GM19452 (cell line): ENCODE measurements around the gene MYO15B.

Experiments used
- ATAC-seq: cut with Tn5 transposase; IDR thresholded peaks from one replicate; pipeline ENCODE4 v1.9.1; 2021; ENCODE audit not compliant: unreplicated experiment

MYO15B gene

DNA sequence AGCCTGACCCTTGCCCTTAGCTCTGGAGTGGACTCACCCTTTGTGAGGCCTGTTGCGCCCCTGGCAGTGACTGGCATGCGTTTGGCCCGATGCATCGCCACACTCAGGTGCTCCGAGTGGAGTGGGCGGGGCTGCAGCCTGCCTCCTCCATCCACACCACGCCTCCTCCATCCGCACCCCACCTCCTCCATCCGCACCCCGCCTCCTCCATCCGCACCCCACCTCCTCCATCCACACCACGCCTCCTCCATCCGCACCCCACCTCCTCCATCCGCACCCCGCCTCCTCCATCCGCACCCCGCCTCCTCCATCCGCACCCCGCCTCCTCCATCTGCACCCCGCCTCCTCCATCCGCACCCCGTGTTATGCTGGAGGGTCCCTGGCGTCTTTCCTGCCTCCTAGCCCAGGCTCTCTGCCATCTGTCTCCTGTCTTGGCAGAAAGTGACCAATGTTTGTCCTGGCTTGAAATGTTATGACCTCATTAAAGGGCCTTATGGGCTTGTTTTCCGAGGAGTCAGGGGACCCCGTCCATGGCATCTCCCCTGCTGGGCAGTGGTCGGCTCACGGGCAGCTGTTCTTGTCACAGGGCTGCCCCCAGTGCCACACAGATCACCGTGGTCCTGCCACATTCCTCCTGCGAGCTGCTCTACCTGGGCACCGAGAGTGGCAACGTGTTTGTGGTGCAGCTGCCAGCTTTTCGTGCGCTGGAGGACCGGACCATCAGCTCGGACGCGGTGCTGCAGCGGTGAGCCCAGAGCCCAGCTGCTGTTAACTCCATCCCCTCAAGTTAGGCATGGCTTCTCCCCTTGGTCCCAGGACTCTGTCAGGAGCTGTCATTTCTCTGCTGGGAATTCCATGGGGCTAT is 28.7 kb upstream of the MYO15B start:
- ATAC-seq, result no peak

DNA sequence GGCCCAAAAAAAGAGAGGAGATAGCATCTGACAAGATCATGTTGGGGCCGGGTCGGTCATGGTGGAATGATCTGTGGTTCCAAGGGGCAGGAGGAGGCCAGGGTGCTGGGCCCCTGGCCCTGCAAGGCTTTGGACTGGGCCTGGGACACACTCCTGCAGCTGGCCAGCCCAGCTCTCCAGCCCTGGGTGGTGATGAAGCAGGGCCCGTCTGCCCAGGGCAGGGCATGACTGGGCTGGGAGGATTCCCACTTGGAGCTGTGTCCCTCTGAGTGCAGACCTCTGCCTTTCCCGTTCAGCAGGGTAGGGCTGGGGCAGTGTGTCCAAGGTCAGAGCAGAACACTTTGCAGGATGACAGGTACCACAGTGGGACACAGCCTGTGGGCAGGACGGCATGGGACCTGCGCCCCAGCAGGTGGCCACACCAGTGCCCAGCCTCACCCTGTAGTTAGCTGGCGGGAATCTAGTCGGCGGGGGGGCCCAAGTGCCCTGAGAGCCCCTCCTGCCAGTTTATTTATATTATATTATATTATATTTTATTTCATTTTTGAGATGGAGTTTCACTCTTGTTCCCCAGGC is 27.6 kb upstream of the MYO15B start:
- no peak for ATAC-seq

DNA sequence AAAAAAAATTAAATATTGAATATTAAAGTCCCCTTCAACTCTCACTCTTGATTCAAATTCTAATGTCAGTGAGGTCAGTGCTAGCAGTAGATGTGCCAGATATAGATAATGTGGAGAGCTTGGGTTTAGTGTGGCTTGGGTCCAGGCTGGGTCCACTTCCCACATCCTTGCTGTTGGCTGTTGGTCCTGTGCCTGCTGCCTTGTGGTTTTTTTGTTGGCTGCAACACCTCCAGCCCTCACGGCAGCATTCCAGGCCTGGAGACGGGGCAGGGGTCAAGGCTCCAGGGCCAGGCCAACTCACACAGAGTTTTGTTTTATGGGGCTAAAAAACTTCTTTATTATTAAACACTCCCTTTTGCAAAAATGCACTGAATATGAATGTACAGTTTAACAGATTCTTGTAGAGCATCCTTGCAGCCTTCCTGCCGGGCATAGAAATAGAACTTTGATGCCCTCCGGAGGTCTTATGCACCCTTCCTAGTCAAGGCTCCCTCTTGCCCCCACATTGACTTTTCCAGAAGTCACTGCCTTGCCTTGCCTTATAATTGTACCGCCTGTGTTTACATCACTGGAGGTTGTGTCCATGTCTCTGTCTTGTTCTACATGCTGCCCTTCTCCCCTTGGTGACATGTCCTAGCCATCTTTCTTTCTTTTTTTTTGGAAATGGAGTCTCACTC is 25.5 kb upstream of the MYO15B start:
- no peak for ATAC-seq

DNA sequence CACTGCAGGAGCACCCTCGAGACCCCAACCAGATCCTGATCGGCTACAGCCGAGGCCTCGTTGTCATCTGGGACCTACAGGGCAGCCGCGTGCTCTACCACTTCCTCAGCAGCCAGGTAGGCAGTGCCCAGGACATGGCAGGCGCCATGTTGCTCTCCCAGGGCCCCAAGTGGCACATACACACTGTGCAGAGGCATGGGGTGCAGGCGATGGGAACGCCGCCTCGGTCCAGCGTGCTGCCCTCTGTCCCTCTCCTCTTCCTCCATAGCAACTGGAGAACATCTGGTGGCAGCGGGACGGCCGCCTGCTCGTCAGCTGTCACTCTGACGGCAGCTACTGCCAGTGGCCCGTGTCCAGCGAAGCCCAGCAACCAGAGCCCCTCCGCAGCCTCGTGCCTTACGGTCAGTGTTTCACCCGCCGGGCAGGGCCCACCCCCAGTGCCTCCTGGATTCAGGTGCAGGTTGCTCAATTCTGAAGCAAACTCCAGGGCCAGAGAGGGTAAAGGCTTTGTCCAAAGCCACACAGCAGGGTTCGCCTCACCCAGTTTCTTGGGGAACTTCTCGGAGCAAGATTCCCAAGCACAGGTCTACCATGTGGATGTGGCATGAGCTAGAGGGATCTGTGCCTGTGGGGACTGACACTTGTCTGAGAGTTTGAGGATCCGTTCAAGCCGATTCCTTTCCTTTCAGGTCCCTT is 24.4 kb upstream of the MYO15B start:
- ATAC-seq, result no peak

DNA sequence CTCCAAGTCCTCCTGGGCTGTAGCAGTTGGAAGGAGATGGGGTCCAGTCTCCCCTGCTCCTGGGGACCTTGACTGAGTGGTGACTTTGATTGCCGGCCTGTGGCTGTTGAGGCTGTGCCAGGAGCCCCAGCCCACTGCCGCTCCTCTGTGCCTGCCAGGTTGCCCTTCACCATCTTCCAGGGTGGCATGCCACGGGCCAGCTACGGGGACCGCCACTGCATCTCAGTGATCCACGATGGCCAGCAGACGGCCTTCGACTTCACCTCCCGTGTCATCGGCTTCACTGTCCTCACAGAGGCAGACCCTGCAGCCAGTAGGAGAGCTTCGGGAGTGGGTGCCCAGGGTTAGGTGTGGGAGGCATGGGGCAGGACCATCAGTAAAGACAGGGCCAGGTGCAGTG is 23.4 kb upstream of the MYO15B start:
- no peak for ATAC-seq

DNA sequence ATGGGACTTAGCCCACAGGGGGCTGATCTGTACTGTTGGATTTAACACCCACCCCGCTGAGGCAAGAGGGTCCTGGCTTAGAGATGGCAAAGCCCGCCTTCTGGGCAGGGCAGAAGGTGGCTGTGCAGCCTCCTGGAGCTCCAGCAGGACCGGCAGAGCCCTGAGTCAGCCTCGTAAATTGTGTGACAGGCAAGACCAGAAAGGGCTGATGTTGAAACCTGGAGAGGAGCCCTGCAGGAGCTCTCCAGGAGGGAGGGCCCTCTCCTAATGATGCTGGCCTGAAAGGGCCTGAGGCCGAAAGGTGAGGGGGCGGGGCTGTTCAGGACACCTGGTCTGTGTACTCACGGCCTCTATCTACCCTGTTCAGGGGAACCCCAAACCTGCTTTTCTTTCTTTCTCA is 22.5 kb upstream of the MYO15B start:
- no peak for ATAC-seq

DNA sequence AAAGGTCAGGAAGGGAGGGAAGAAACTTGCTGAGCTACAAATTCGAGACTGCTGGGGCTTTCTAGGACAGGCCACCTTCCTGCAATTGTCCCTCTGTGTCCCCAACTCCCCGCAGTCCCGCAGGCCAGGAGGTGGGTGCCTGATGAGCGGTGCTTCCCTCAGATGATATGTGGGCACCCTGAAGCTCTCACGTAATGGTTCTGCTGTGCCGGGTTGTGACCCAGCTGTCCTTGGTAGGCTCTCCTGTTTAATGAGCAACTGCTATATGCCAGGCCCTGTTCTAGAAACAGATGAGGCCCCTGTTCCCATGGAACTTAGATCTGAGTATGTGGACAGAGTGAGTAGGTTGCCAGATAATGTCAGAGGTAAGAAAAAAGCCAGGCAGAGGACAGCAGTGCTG is 22.0 kb upstream of the MYO15B start:
- no peak for ATAC-seq

DNA sequence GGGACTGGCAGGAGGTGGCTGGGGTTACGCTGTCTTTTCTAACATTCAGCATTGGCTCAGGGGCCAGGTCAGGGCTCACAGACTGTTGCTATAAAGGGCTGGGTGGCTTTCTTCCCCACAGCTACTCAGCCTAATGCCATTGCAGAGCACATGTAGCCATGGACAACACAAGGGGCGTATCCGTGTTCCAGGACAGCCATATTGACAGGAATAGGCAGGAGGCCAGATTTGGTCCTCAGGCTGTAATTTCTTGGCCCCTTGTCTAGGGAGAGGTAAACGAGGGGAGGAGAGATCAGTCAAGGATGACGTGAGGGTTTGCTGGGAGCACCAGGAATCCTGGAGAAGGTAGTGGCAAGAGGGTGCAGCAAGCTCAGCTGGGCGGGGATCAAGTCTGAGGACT is 21.2 kb upstream of the MYO15B start:
- no peak for ATAC-seq

DNA sequence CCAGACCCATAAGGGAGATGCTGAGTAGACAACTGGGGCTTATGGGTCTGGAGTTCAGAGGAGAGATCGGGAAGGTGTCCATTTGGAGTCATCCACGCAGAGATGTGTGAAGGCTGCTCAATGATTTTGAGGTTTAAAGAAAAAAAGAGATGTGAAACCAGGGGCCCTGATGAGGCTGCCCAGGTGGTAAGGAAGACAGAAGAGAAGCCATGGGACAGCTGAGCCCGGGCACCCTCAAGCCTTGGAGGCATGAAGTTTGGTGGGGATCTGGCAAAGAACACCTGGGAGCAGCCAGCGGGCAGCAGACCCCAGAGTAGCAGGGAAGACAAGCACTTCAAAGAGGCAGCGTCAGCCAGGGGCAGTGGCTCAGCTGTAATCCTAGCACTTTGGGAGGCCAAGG is 20.8 kb upstream of the MYO15B start:
- ATAC-seq, result no peak

DNA sequence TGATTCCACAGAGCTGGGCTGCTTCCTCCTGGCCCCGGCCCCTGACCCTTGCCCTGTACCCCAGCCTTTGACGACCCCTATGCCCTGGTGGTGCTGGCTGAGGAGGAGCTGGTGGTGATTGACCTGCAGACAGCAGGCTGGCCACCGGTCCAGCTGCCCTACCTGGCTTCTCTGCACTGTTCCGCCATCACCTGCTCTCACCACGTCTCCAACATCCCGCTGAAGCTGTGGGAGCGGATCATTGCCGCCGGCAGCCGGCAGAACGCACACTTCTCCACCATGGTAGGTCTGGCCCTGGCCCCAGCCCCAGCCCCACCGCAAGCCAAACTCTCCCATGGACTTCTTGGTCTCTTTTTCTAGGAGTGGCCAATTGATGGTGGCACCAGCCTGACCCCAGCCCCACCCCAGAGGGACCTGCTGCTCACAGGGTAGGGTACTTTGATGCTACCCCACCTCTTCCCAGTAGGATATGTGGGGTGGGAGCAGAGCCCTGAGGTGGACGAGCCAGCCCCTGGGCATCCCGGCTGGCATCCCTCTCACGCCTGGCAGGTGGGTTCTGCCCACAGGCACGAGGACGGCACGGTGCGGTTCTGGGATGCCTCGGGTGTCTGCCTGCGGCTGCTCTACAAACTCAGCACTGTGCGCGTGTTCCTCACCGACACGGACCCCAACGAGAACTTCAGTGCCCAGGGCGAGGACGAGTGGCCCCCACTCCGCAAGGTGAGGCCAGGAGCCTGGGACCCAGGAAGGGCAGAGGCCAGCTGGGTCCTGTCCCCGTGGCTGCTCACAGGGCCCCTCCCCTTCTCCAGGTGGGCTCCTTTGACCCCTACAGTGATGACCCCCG is 19.0 kb upstream of the MYO15B start:
- no peak for ATAC-seq

DNA sequence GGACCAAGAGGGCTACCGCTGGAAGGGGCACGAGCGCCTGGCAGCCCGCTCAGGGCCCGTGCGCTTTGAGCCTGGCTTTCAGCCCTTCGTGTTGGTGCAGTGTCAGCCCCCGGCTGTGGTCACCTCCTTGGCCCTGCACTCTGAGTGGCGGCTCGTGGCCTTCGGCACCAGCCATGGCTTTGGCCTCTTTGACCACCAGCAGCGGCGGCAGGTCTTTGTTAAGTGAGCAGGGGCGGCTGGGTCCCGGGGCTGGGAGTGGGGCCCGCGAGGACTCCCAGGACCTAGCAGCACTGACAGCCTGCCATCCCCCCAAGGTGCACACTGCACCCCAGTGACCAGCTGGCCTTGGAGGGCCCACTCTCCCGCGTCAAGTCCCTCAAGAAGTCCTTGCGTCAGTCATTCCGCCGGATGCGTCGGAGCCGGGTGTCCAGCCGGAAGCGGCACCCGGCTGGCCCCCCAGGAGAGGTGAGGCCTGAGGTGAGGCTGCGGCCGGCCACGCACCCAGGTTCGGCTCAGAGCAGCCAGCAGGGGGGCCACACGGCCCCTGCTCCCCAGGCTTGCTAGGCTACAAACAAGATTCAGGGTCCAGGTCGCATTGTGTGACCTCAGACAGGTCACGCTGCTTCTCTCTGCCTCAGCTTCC is 17.4 kb upstream of the MYO15B start:
- ATAC-seq, result no peak

DNA sequence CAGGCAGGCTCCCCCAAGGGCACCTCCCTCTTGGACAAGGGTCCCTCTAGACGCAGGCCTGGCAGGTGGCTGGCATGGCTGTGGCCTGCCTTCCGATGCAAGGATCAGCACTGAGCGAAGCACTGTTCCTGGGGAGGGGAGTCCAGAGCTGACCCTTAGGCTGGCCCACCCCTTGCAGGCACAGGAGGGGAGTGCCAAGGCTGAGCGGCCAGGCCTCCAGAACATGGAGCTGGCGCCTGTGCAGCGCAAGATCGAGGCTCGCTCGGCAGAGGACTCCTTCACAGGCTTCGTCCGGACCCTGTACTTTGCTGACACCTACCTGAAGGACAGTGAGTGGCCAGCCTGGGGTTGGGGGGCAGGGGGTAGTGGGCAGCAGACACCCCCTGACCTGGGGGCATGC is 16.8 kb upstream of the MYO15B start:
- ATAC-seq, result no peak

DNA sequence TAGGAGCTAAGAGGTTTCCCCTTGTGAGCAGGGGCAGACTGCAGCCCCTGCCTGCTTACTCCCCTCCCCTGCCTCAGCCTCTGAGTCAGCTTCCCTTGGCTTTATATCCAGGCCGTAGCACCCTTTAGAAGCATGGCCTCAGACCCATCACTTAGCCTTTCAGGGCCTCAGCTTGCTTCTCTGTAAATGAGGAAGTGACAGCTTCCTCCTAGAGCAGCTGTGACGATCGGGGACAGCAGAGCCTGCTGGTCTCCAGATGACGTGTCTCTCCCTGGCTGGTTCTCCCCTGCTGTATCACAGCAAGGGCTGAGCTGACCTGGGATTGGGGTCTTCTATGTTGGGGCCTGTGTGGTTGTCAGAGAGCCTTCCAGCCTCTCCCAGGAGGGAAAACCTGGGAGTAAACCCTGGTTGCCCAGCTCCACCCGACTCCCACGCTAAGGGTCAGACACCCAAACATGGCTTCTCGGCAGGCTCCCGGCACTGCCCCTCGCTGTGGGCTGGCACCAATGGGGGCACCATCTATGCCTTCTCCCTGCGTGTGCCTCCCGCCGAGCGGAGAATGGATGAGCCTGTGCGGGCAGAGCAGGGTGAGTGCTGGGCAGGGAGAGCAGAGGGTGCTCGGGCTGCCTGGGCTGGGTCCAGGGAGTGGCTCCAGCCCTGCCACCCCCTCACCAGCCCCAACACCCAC is 16.3 kb upstream of the MYO15B start:
- ATAC-seq, result no peak

DNA sequence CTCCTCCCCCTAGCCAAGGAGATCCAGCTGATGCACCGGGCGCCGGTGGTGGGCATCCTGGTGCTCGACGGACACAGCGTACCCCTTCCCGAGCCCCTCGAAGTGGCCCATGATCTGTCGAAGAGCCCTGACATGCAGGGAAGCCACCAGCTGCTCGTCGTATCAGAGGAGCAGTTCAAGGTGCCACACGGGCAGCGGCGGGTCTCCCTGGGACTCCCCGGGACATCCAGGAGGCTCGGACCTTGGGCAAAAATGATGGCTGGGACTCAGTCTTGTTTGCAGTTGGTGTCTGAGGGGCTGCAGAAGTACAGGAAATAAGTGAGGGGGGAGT is 15.8 kb upstream of the MYO15B start:
- no peak for ATAC-seq

DNA sequence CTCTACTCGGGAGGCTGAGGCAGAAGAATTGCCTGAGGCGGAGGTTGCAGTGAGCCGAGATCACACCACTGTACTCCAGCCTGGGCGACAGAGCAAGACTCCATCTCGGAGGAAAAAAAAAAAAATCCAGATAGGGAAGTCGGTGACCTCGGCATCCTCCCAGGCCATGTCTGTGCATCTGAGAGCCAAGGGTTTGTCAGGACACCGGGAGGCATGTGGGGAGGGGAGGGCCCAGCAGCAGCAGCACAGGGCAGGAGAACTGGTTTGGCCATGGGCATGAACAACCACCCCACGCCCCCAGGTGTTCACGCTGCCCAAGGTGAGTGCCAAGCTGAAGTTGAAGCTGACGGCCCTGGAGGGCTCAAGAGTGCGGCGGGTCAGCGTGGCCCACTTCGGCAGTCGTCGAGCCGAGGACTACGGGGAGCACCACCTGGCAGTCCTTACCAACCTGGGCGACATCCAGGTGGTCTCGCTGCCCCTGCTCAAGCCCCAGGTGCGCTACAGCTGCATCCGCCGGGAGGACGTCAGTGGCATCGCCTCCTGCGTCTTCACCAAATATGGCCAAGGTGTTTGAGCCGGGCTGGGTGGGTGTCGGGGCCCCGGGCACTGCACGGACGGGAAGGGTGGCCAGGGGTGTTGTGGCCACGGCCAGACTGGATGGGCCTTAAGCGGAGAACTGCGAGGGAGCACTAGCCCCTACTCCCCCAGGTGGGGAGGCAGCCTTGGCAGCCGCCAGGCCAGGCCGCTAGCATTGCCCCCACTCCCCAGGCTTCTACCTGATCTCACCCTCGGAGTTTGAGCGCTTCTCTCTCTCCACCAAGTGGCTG is 14.7 kb upstream of the MYO15B start:
- ATAC-seq, result no peak

DNA sequence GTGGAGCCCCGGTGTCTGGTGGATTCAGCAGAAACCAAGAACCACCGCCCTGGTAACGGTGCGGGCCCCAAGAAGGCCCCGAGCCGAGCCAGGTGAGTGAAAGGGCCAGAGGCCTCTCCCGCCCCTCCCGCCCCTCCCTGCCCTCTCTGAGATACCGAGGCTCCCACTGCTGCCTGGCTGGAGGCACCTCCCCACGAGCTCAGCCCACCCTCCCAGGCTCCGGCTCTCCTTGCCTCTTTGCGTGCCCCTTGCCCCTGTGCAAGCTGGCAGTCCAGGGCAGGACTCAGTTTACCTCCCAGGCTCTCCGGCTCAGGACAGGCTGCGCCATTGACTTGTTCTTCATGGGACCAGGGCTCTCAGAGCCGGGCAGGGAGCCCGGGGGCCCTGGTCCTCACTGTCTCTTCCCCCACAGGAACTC is 14.1 kb upstream of the MYO15B start:
- no peak for ATAC-seq

DNA sequence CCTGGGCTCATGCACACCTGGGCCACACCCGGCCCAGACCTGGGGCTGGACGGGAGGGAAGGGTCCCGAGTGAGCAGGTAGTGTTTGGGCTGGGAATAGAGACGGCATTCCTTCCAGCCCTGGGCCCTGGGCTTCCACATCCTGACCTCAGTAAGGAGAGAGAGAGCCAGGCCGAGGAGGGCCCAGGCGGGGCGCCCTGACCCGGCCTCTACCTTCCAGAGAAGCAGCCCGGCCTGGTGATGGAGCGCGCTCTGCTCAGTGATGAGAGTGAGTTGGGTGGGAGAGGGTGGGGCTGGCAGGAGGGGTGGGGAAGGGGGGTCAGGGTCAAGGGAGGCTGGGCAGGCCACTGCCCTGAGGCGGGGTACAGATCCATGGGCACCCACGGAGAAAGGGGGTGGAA is 13.6 kb upstream of the MYO15B start:
- no peak for ATAC-seq

DNA sequence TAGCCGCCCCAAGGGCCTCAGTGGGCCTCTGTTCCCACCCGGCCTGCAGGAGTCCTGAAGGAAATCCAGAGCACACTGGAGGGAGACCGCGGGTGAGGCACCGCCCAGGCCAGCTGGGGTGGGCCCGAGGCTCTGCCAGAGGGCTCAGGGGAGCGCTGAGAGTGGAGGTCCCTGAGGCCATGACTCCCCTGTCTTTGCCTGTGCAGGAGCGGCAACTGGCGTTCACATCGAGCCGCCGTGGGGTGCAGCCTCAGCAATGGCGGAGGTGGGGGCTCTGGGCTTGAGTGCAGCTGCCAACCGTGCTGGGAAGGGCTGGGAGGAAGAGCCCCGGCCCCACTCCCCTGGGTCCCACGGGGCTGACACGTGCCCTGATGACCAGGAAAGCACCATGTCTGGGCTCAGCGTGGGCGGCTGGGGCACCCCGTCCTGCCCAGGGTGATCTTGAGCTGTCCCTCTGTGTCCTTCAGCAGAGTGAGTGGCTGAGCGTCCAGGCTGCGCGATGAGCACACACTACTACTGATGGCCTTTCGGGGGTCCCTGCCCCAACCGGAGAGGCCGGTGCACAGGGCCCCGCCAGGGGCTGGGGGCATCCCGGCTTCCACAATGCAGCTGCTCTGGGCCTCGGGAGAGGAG is 13.1 kb upstream of the MYO15B start:
- ATAC-seq, result no peak

DNA sequence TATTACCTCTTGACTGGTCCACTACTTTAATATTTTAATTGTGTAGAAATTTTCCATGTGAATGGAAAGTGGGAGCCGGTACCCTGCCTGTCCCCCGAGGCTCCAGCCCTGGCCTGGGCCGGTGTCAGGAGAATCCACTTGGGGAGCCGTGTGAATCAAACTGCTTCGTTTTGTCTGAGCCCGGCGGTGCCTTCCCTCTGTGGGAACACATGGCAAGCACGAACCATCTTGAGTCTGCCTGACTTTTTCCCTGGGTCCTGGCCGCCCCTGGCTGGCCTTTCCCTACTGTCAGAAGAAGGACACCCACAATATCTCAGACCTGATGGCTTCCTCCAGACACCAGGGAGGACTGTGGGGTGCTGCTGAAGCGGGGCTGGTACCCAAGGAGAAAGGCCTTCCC is 12.4 kb upstream of the MYO15B start:
- ATAC-seq, result no peak
